Fibroblast of skin of right biceps (primary cell): ENCODE results near the gene NPAS3.

ENCODE experiments used
- DNase-seq: peaks from one replicate; pipeline ENCODE4 v3.0.0-alpha.2; 2013

The NPAS3 gene

DNA sequence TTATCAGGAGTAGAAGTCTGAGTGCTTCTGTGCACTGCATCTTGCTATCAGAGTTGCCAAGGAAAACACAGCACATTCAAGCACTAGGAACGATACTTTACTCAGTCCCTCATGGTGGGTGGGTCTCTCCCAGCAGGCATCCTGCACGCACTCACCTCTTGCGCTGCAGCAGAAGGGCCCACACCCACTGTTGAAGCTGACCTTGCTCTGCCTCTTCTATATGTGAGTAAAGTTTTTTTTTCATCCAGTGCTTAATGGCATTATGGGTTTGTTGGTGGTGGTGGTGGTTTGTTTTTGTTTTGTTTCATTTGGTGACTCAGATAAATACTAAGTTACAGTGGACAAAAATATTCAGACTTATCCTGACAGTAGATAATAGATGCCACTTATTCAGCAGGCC lies 663.7 kb downstream of the NPAS3 start:
- no peak for DNase-seq

DNA sequence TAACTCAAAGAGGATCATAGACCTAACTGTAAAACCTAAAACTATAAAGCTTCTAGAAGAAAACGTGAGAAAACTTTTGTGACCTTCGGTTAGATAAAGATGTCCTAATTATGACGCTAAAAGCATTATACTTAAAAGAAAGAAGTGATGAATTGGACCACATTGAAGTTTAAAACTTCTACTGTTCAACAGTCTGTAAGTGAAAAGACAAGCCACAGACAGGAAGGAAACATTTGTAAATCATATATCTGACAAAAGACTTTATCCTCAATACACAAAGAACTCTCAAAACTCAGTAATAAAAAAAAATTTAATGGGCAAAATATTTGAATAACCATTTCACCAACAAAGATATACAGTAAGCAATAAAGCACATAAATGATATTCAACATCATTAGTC lies 667.9 kb downstream of the NPAS3 start:
- no peak for DNase-seq

DNA sequence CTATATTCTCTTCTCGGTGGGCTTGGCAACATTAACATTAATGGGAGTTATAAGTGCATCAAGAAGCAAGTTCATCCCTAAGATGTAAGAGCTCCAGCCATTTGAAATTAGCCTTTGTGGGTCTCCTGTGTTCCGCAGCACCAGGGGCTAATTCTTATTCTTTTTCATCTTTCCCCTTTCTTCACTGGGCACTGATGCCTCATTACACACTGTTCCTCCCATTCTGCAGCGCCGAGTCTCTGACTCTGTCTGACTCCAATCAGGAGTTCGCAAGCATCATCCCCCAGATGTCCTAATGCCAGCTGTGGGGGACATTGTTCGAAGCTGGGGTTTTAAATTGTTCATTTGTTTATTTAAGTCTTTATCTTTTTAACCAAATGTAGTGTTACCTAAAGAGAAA lies 670.9 kb downstream of the NPAS3 start:
- DNase-seq, result no peak

DNA sequence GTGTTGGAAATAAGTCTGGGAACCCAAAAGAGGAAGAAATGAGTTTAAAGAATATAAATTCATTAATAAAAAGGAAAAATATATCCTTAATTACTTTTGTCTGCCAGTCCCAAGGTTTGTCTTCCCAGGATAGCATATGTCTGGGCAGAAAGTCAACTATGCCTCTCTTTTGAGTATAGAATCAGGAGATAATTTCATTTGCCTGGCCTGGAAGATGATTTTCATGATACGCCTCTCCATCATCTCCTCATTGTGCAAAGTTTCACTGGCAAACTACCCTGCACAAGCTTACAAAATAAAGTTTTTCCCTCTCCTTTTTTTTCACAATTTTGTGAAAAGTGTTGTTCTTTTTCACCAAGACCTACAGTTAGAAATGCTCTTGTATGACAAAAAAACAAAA lies 671.4 kb downstream of the NPAS3 start:
- DNase-seq, result no peak

DNA sequence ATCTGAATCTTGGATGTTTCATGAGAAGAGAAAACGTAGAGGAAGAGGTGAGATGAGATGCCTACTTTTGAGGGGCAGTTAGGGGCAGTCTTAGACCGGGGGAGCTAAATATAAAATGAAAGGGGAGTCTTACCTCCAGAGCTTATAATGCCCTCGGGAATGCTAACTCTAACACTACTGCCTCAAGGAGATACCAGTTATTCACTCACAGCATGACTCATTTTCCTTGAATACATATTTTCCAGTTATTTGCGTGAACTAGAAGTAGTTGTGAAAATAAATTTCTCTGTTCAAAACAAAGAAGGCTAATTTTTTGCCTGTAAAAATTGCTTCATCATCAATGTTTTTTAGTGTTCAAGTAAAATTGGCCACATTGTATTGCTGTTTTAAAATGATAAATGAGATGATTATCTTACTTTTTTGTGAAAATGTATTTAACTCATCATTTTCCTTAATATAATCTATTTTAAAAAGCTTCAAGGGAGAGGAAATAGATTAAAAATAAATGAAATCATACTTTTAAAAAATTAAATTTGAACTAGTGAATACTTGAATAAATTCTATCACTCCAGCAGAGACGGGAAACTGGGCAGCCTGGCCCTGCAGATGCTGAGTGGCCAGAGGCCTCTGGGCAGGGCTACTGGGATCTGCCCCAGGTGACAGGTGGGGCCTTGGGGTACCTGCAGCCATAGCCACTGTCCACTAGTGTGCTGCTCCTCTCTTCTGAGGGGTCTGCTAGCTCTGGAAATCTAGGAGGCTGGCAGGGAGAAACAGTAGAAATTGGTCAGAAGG lies 672.9 kb downstream of the NPAS3 start:
- no peak for DNase-seq

DNA sequence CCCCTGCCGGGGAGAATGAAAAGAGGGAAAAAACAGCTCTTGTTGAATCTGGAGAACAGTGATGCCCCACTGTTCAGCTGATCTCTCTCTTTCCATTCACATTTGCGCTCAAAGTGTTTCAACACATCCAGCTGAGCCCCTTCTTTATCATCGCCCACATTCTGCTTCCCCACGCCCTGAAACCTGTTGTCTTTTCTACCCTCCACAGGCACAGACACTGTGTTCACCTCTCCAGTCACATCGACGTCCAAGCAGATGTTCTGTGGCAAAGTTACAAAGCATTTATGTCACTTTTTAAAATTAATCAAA lies 673.5 kb downstream of the NPAS3 start:
- no peak for DNase-seq

DNA sequence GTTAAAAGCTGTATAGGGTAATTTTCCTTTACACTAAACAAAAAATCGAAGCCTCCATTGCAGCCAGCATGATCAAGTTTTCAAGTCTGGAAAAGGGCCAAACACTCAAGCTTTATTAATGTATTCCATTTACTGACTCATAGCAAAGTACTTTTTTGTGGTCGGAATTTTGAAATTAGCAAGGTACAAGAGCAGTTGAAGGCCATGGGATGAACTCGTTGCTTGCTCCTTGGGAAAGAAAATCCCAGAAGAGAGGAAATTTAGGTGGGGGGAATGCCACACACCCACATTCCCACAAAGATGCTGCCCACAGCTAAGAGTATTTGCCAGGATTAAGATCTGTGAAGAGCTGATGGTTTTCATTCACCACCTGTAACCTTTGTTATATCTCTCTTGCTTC lies 678.5 kb downstream of the NPAS3 start:
- peak; percentile 85 for DNase-seq

DNA sequence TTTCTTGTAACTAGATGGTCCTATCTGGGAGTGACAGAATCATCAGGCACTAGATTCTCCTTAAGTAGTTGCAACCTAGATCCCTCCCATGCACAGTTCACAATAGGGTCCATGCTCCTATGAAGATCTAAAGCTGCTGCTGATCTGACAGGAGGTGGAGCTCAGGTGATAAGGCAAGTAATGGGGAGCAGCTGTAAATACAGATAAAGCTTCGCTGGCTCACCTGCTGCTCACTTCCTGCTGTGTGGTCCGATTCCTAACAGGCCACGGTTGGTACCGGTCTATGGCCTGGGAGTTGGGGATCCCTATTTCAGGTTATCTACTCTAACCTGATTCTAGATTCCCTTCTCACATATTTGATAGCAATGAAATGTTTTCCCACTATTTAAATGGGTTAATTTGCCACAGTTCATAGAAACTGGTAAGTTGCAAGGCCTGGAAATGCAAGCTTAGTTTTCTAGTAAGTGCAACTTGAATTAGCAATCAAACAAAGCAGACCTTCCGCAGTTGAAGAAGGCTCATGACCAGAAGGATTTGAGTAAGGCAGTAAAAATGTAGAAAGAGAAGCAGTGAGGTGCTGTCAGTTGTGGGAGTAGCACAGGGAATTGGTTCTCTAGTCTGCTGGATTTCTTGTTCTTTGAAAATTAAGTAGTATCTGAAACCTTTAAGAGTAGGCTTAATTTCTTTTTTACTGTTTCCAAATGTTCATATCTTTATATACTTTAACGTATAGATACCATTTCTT lies 679.9 kb downstream of the NPAS3 start:
- no peak for DNase-seq

DNA sequence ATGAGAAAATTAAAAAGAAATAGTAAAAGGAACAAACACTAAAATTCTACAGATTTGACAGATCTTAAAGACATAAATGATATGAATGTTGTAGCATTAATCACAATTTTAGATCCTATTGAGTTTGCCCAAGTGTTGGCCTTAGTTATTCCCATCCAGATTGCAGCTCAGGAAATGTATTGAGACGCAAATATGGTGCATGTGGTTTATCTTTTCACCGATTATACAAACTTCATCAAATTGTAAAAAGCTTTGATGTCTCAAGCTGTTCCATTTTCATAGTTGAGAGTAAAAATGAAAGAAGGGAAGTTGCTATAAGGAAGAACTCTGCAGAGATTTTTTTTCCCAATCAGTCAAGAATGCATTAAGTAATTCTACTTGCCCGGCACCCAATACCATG lies 683.8 kb downstream of the NPAS3 start:
- DNase-seq, result no peak

DNA sequence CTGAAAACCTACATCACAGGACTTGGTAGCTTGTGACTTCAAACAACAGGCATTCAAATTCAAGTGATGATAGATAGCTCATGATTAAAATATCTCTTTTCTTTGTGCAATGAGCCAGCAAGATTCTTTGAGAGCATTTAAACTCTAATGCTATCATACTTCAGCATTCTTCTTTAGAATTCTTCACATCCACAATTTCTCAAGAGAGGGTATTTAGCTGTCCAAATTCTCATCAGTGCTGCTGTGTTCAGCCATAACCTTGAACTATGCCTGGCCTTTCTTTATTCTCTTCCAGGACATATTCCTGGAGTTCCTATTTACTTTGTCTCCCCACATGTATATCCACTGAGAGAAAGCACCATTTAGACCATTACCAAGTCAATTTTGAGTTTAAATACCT lies 691.1 kb downstream of the NPAS3 start:
- no peak for DNase-seq

DNA sequence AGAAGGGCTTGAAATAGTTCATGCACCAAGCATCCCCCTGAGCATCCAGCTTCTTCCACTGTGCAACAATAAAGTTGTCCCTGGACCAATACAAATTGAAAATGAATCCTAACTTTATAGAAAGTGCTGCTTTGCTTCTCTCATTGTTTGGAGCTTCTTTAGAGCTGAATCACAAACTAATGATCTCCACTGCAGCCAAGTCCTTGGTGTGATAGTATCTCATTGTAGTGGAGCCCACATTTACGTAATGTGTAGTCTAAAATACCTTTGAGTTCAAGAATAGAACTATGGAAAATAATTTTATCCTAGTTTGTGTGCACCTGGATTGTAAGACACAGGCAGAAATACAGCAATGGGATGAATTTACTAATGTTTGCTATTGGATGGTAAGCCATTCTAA lies 692.3 kb downstream of the NPAS3 start:
- DNase-seq, result no peak

DNA sequence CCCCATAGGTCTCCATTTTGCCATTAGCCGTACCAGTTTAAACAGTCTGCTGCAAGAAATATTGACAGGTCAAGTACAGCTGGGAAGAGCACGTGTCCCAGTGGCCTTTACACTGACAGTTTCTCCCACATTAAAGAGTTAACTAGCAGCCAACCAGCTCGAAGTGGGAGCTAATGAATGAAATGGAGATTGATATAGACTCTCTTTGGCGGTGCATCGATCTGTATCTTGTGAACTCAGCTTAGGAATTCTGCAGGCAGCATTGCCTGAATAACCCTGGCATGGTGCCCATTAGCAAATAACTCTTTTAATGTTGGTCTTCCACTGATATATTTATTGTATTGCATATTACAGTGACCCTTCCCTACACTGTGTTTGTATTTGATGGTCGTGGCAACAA lies 692.8 kb downstream of the NPAS3 start:
- DNase-seq, result no peak

DNA sequence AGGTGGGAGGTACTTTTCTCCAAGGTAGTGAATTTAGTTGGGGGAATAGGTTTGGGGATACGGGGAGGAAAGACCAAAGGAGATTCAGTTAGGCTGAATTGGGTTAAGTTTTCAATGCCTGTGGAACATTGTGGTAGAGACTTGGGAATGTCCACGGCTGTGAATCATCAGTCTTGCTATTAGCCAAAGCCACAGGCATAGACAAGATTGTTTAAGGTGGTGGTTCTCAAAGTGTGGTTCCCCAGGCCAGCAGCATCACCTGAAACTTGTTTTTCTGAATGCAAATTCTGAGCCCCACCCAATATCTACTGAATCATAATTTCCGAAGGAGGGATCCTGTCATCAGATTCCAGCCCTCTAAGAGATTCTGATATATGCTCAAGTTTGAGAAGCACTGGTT lies 696.0 kb downstream of the NPAS3 start:
- no peak for DNase-seq

DNA sequence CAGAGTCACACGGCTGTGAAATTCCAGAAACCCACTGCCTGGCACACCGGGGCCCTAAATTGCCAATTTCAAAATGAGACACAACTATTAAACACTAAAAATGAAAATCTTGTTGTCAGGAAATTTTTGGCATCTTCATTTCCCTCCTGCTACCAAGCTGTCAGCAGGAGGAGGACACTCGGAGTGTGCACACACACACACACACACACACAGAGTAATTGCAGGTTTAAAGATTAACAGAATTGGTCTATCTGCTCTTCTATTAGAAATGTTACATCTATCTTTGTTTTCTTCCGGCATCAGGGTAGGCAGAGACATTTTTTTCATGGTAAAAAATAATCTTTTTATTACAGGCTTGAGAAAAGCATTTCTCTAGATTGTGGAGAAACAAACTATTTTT lies 698.0 kb downstream of the NPAS3 start:
- no peak for DNase-seq

DNA sequence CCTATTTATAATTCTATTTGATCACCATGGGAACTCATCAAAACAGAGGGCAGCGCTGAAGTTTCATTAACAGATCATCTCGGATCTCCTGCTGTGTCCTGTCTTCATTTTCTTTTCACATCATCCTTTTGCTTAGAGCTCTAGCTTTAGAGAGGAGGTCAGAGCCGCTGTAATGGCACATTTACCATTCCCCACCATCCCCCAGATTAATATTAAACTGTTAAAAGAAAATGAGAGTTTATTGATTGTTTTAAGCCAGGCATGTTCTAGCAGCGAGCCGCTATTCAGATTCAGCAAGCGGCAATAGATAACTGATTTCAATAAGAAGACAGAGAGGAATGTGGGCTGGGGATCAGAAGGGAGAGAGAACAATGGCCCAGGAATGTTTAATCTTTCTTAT lies 703.4 kb downstream of the NPAS3 start:
- no peak for DNase-seq

DNA sequence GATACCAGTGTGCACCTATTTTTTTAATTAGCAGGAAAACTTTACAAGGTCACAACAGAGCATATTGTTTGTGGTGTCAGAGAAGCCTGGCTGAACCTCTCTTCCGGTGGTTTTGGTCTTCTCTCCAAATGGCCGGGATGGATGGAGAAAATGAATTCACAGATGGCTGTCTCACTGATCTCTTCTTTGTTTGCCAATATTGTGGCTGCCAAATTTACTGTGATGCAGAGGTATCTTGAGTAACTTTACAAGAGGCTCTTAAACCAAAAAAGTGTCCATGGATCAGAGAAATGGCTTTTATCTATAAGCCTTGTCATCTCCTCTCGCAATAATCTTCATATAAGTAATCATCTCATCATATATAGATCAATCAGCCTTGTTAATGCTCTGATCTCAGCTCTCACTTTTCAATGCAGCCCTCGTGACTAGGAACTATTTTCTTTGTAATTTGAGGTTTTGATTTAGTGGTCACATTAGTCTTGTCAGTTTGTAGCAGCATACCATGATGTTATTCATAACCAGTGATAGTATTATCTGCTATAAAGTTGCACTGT lies 704.1 kb downstream of the NPAS3 start:
- peak; percentile 71 for DNase-seq

DNA sequence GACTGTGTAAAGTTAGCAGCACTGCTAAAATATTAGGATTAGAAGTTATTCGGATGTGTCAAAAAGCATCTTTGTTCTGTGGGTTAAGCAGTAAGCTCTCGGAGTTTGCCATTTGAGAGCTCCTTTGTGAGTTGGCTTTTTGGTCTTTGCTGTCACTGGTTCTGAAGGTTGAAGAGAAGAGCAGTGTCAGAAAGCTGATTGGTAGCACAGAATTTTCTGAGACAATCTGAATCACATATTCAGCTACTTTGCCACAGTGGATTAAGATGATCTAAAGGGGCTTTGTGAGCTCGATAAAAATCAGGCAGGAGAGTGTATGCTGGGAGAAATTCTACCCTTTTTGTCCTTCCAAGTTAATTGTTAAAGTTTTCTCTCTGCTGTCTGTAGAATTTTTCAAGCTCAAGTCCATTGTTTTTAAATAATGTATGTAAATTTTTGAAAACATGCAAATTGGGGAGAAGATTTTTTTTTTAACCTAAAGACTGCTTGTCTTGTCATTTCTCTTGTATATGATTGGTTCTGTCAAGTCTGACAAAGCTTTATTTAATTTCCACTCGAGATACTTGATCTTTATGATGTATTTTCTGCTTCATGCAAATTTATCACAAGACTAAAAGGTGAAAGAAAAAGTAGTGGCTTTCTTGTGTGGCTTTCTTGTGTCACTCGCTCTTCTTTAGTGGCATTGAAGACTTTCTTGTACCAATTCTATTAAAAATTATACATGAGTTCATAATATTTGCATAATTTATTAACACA lies 704.9 kb downstream of the NPAS3 start:
- no peak for DNase-seq

DNA sequence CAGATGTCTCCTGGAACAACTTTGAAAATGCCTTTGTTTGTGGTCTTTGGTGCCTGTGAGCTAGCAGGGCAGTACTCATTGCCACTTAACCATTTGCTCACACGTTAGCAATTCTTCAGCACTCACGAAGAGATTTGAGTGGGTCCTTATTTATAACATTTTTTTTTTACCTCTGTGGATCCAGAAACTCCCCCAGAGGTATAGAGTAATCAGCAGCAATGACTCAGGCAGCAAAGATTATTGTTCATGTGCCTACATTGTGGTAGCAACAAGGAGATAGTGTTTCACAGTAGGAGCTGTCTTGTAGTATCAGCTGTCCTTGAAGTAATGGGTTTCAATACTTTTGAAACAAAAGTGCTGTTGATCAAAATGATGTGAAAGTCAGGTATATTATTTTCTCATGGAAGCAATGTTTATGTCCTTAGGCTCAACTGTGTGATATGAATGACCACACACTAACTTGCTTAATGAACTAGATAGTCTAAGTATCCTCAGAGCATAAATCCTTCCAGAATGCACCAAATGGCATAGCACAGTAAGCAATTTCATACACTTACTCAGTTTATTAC lies 708.1 kb downstream of the NPAS3 start:
- peak; percentile 76 for DNase-seq

DNA sequence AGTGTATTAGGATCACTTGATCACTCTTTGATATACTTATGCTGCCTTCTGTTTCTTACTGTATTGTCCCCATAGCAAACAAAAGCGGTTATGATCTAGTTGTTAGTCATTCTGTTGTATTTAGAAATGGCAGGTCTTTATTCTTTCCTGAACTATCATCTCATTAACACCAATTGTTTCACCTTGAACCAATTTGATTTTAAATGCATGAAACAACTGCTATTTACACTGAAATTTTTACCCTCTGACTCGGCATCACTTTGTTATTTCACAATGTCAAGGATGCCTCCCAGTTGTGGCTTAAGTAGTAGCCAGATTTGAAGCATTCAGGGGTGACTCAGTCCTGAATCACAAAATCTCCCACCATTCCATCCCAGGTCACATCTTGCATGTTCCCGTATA lies 708.7 kb downstream of the NPAS3 start:
- DNase-seq, result peak; percentile 97

DNA sequence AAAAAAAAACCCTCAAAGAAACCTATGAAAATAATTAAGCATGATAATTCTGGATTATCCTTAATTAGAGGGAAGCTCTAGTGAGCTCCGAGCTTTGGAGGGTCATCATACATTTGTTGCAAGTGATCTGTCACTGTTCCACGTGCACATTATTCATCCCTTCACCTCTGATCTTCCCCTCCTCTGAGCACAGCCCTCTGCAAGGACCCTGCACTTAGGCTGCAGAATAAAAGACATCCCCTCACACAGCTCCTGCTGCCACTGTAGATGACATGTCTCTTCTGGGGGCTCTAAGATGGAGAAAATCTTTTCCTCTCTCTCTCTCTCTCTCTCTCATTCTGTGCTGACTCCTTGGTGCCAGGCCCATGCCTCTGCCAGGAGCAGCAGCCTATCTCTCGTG lies 711.8 kb downstream of the NPAS3 start:
- no peak for DNase-seq

DNA sequence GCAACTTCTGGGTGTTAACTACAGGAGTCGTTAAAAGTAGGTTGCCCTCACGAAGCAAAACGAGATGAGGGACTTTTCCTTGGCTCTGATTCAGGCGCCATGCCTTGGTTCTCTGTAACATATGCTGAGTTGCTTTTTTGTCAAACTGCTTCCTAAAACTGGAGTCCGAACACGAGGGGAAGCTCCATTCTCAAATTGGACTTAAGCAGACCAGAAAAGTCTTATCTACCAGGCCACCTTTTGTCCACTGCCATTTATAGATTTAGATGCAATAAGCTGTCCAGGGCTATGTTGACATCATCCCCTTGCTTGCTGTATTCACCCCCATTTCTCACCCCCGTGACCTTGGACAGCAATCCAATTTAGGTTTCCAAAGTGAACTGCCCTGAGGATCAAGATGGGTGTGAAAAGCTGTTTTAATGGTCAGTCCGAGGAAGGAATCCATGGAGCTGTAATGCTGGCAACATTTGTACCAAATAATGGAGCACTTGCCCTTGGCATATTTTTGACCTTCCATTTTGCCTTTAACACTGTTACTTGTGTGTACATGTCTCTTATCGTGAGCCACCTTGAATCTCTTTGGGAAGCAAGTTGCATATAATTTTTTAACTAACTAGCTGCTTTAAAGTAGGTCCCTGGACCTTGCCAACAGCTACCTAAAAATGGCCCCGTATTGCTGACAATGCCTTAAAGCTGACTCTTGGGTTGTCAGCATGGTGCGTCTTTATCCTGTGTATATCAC lies 714.1 kb downstream of the NPAS3 start:
- no peak for DNase-seq

DNA sequence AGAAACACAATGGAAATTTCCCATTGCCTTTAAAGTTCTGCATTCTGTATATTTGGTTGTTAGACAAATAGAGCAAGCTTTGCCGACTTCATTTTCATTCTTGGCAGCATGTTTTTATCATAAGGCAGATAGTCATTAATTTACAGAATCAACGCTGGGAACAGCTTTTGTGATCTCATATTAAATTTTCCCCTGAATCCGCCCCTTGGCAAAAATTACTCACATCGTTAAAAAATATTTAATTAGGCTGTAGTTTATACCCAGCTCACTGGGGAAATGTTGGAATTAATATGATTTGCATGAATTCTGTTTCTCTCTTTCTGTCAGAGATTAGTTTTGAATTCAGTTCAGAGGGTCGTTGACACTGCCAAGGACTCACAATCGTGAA lies 714.6 kb downstream of the NPAS3 start:
- no peak for DNase-seq

DNA sequence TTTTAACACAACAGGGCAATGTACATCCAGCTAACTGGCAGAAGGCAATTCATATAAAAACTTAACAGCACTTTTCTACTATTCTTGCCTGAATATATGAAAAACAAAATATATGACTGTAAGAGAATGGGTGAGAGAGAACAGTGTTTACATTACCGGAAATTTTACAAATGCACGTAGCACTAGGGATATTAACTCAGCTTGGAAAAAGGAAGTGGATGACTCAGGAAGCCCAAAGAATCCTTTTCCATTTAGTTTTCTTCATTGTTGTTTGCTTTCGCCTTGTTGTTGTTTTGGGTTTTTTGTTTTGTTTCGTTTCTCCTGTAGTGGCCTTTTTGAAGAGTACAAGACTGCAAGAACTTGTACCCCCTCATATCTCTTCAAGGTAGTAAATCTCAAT lies 716.7 kb downstream of the NPAS3 start:
- no peak for DNase-seq
